ENCODE data around the gene OSTC. TPM values are rescaled to one million over a fixed set of nuclear protein-coding genes. Genes with fewer than 3 reads are reported as not detected.

OSTC gene
- total and polyA plus RNA-seq, 9 of the 15 experiments (the other 6 are each of a cell fraction or from before 2014, with no cell fraction given) = 112 to 966 (median 235) TPM

GRCh38 chr4:108695062-108695461 is 44.7 kb downstream of the OSTC start (continued):
- TF ChIP-seq, protein P1, sequence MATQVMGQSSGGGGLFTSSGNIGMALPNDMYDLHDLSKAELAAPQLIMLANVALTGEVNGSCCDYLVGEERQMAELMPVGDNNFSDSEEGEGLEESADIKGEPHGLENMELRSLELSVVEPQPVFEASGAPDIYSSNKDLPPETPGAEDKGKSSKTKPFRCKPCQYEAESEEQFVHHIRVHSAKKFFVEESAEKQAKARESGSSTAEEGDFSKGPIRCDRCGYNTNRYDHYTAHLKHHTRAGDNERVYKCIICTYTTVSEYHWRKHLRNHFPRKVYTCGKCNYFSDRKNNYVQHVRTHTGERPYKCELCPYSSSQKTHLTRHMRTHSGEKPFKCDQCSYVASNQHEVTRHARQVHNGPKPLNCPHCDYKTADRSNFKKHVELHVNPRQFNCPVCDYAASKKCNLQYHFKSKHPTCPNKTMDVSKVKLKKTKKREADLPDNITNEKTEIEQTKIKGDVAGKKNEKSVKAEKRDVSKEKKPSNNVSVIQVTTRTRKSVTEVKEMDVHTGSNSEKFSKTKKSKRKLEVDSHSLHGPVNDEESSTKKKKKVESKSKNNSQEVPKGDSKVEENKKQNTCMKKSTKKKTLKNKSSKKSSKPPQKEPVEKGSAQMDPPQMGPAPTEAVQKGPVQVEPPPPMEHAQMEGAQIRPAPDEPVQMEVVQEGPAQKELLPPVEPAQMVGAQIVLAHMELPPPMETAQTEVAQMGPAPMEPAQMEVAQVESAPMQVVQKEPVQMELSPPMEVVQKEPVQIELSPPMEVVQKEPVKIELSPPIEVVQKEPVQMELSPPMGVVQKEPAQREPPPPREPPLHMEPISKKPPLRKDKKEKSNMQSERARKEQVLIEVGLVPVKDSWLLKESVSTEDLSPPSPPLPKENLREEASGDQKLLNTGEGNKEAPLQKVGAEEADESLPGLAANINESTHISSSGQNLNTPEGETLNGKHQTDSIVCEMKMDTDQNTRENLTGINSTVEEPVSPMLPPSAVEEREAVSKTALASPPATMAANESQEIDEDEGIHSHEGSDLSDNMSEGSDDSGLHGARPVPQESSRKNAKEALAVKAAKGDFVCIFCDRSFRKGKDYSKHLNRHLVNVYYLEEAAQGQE (IDR thresholded peaks at IDR 0.05; ENCODE audit: borderline replicate concordance) = no peak
- TF ChIP-seq, protein P1 (CRISPR knock-in tag; IDR thresholded peaks at IDR 0.05; ENCODE audit: low read depth) = no peak
- TF ChIP-seq CBX8 (IDR thresholded peaks at IDR 0.05; ENCODE audit: borderline replicate concordance, extremely low read depth, low read depth, low read length, poor library complexity, severe bottlenecking) (no peak), PHF21A (IDR thresholded peaks at IDR 0.05; ENCODE audit: borderline replicate concordance, low read depth) (no peak), STAG1 (CRISPR knock-in tag; IDR thresholded peaks at IDR 0.05; ENCODE audit: borderline replicate concordance) (no peak), EP400 (IDR thresholded peaks at IDR 0.05) (no peak), ZFP36 (IDR thresholded peaks at IDR 0.05; ENCODE audit: low read depth, low read length, partially characterized antibody) (no peak), ZNF174 (CRISPR knock-in tag; IDR thresholded peaks at IDR 0.05) (no peak), SIX5 (IDR thresholded peaks at IDR 0.05; ENCODE audit: borderline replicate concordance in 1 of 2, insufficient read depth in 1 of 2, low read depth in 1 of 2, low read length in 2 of 2) (no peak), POLR2AphosphoS5 (IDR thresholded peaks at IDR 0.05; ENCODE audit: control insufficient read depth, insufficient read depth, low read depth, low read length) (peak; percentile 49; the same call in 1 of the 2 replicates), ZNF76 (CRISPR knock-in tag; IDR thresholded peaks at IDR 0.05; ENCODE audit: borderline replicate concordance) (no peak), POU5F1 (IDR thresholded peaks at IDR 0.05; ENCODE audit: borderline replicate concordance, low read depth, low read length, partially characterized antibody) (no peak), POLR2B (IDR thresholded peaks at IDR 0.05; ENCODE audit: low read depth, partially characterized antibody) (no peak), SMARCA5 (IDR thresholded peaks at IDR 0.05) (peak; percentile 57; the same call in 1 of the 2 replicates), TCF3 (CRISPR knock-in tag; IDR thresholded peaks at IDR 0.05) (peak; percentile 66), ZZZ3 (IDR thresholded peaks at IDR 0.05) (no peak)
- TF ChIP-seq, protein P2, sequence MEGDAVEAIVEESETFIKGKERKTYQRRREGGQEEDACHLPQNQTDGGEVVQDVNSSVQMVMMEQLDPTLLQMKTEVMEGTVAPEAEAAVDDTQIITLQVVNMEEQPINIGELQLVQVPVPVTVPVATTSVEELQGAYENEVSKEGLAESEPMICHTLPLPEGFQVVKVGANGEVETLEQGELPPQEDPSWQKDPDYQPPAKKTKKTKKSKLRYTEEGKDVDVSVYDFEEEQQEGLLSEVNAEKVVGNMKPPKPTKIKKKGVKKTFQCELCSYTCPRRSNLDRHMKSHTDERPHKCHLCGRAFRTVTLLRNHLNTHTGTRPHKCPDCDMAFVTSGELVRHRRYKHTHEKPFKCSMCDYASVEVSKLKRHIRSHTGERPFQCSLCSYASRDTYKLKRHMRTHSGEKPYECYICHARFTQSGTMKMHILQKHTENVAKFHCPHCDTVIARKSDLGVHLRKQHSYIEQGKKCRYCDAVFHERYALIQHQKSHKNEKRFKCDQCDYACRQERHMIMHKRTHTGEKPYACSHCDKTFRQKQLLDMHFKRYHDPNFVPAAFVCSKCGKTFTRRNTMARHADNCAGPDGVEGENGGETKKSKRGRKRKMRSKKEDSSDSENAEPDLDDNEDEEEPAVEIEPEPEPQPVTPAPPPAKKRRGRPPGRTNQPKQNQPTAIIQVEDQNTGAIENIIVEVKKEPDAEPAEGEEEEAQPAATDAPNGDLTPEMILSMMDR (IDR thresholded peaks at IDR 0.05 in 2 of 3, conservative IDR thresholded peaks at IDR 0.05 in 1 of 3; ENCODE audit: insufficient read depth in 2 of 3, low read depth in 1 of 3, low read length in 3 of 3) = no peak
- TF ChIP-seq, protein P3, sequence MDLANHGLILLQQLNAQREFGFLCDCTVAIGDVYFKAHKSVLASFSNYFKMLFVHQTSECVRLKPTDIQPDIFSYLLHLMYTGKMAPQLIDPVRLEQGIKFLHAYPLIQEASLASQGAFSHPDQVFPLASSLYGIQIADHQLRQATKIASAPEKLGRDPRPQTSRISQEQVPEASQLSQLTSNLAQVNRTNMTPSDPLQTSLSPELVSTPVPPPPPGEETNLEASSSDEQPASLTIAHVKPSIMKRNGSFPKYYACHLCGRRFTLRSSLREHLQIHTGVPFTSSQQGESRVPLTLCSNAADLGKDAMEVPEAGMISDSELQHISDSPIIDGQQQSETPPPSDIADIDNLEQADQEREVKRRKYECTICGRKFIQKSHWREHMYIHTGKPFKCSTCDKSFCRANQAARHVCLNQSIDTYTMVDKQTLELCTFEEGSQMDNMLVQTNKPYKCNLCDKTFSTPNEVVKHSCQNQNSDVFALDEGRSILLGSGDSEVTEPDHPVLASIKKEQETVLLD (IDR thresholded peaks at IDR 0.05) = no peak
